Heart right ventricle (tissue), 16 donors: ENCODE results near the gene ZNF408. TPM values are rescaled to one million over a fixed set of nuclear protein-coding genes. Genes with fewer than 3 reads are reported as not detected.

Experiments
- ATAC-seq, 8 donors: fragments of 200-7000 bp; cut with Tn5 transposase; one replicate each; pipeline ENCODE4 v1.9.1; 2020; ENCODE audit warnings: mild to moderate bottlenecking in 8 of 8, moderate library complexity in 8 of 8, moderate number of reproducible peaks in 1 of 8
- DNase-seq, 2 donors: peaks; one replicate each; pipeline ENCODE4 v3.0.0-alpha.2; 2020
- H3K27ac ChIP-seq, 10 donors: fragments of 200-600 bp; sonication (generic) in 2 of 10; one replicate each; pipeline versions ENCODE4 v1.5.0 to v1.8.0; 2020 to 2022; ENCODE audit warnings: mild to moderate bottlenecking in 3 of 10
- H3K27me3 ChIP-seq, 7 donors: fragments of 200-600 bp; one replicate each; pipeline ENCODE4 v1.8.0; 2021 to 2022; ENCODE audit warnings: mild to moderate bottlenecking in 2 of 7
- H3K36me3 ChIP-seq, 9 donors: fragments of 200-600 bp; sonication (generic) in 1 of 9; one replicate each; pipeline versions ENCODE4 v1.5.0 to v1.8.0; 2020 to 2022; ENCODE audit warnings: mild to moderate bottlenecking in 2 of 9
- H3K4me1 ChIP-seq, 9 donors: fragments of 200-600 bp; sonication (generic) in 1 of 9; one replicate each; pipeline versions ENCODE4 v1.5.0 to v1.8.0; 2020 to 2022; ENCODE audit warnings: mild to moderate bottlenecking in 4 of 9
- H3K4me3 ChIP-seq, 10 donors: fragments of 200-600 bp; sonication (generic) in 2 of 10; one replicate each; pipeline versions ENCODE4 v1.5.0 to v1.8.0; 2020 to 2022; ENCODE audit warnings: mild to moderate bottlenecking in 7 of 10, moderate library complexity in 2 of 10
- H3K9me3 ChIP-seq, 11 donors: fragments of 200-600 bp in 10 of 11; sonication (generic) in 2 of 11; one replicate each; pipeline versions ENCODE4 v1.5.0 to v1.8.0; 2013 to 2022; ENCODE audit warnings: mild to moderate bottlenecking in 2 of 11, control low read depth in 1 of 11, moderate library complexity in 1 of 11
- CTCF ChIP-seq, 9 donors: fragments of 200-600 bp; sonication (generic) in 2 of 9; IDR thresholded peaks; one replicate each; pipeline versions ENCODE4 v1.5.0 to v1.8.0; 2021 to 2022; ENCODE audit warnings: antibody characterized with exemption in 9 of 9, mild to moderate bottlenecking in 5 of 9, moderate library complexity in 1 of 9
- WGBS, 2 donors: extraction: QIAGEN DNeasy Blood & Tissue Kit; methylation state at CpG; one replicate each; pipeline ENCODE4 v1.1.7; 2013; ENCODE audit warnings: inconsistent platforms in 1 of 2; 5-methylcytosine and 5-hydroxymethylcytosine counted together
- intact Hi-C, 10 donors: fragments of 100-400 bp; cut with DNase I; formaldehyde crosslinking; loops; one replicate each; pipeline versions ENCODE4 v1.11.1 to v1.14.2; 2022
- polyA plus RNA-seq, 2 donors: library from polyadenylated mRNA; stranded (reverse); fragments of 200-250 nt; gene quantifications; one replicate each; pipeline ENCODE4 v1.2.3, GENCODE V29; 2013
- total RNA-seq, 10 donors: library from RNA; stranded (reverse); fragmentation: NEBNext Ultra II Directional in 3 of 10; extraction: Animal tissue kit (Norgen Biotek cat#: 25700) in 3 of 10; gene quantifications; one replicate each; pipeline versions ENCODE4 v1.2.1 to v1.2.4, GENCODE V29; 2021 to 2023
- donor health status: Arrhythmogenic right ventricular cardiomyopathy.
- donor health status: ischemic (EF 13 %, LVEDD 7.1; RV severe dilation, severe dysfunction).
- donor health status: healthy with polysubstance abuse.
- donor health status: DM: no; HTN: yes; CAD: no.
- donor health status: DM: no; HTN: no; CAD: no.
- donor health status: ischemic (EF 25% LVEDD 6.9; RV normal size, moderate dysfunction).
- donor health status: ischemic (EF 25% LVEDD 5.7; RV mildly dilated, moderate dysfunction).
- donor health status: healthy.
- donor health status: DM: yes; HTN: yes; CAD: no.
- donor health status: Ischemic cardiomyopathy.
- donor health status: ischemic (EF 35%, LVEDD 5.7; RV mildly dilated, moderate dysfunction).
- donor health status: nonischemic (EF 11% LVEDD 7.7; RV severe dilation, severe dysfunction).
- donor health status: DM: yes; HTN: yes; CAD: no.
- donor health status: PGD.
- donor health status: ischemic (EF 29% LVEDD 5.4; RV normal size, mild dysfunction).
- donor health status: nonischemic (EF 23%, LVEDD 6.1; RV moderate dilation, normal function).

ZNF408 gene
- total and polyA plus RNA-seq, 12 donors = 5.0 to 8.9 (median 6.7) TPM

- no peak for ATAC-seq
- 91 to 94% methylated on average over 11 of the region's 11 CpGs for WGBS, 2 donors
- intact Hi-C loops = no loop called here
Observed at GRCh38 chr11:46737699-46738098, 36.9 kb downstream of the ZNF408 start.

GRCh38 chr11:46738887-46739286, 38.1 kb downstream of the ZNF408 start:
- intact Hi-C loops = no loop called here
- Histone ChIP-seq H3K9me3 (no peaks in the 10 kb centered on the region), H3K27me3 (no peaks in the 10 kb centered on the region), H3K36me3 (peaks cover 0 to 34% (median 13%) of the 10 kb centered on the region in 9 donors), H3K4me3 (no peak overlapping the region), H3K4me1 (peaks cover 0 to 5% (median 0%) of the 10 kb centered on the region in 9 donors), H3K27ac (no peak overlapping the region)
- 55 to 57% methylated on average over 6 of the region's 6 CpGs for WGBS, 2 donors
- DNase-seq (no peak), ATAC-seq (peak in 1 of 8 donors; percentile 47)
- TF ChIP-seq CTCF (IDR thresholded peaks at IDR 0.05) = no peak

More at GRCh38 chr11:46737699-46738098, 36.9 kb downstream of the ZNF408 start:
- H3K4me1 ChIP-seq = peaks cover 0 to 5% (median 0%) of the 10 kb centered on the region in 9 donors
- no peak overlapping the region for H3K4me3 ChIP-seq
- H3K36me3 ChIP-seq = peaks cover 0 to 22% (median 1%) of the 10 kb centered on the region in 9 donors
- no peak for TF ChIP-seq CTCF (IDR thresholded peaks at IDR 0.05)
- no peak for DNase-seq
- no peaks in the 10 kb centered on the region for H3K9me3 ChIP-seq
- H3K27me3 ChIP-seq = no peaks in the 10 kb centered on the region
- H3K27ac ChIP-seq = no peak overlapping the region

GRCh38 chr11:46741600-46742484, 41.0 kb downstream of the ZNF408 start:
- Histone ChIP-seq H3K27ac (peak overlapping the region in 4 of 10 donors; percentile 15 to 32 (median 28)), H3K9me3 (no peaks in the 10 kb centered on the region), H3K4me1 (peaks cover 0 to 5% (median 0%) of the 10 kb centered on the region in 9 donors), H3K27me3 (no peaks in the 10 kb centered on the region), H3K4me3 (no peak overlapping the region), H3K36me3 (peaks cover 0 to 63% (median 34%) of the 10 kb centered on the region in 9 donors)
- DNase-seq (no peak), ATAC-seq (peak in 3 of 8 donors; percentile 18 to 59 (median 33))
- TF ChIP-seq CTCF (IDR thresholded peaks at IDR 0.05) = no peak
- 69 to 74% methylated on average over 12 of the region's 12 CpGs for WGBS, 2 donors
- intact Hi-C loops = no loop called here

GRCh38 chr11:46743043-46743442, 42.2 kb downstream of the ZNF408 start:
- H3K27ac ChIP-seq = peak overlapping the region in 3 of 10 donors; percentile 4 to 32 (median 15)
- H3K4me3 ChIP-seq = no peak overlapping the region
- no peak for ATAC-seq
- no peak for DNase-seq
- peaks cover 0 to 5% (median 0%) of the 10 kb centered on the region in 9 donors for H3K4me1 ChIP-seq
- no peaks in the 10 kb centered on the region for H3K9me3 ChIP-seq
- intact Hi-C loops = no loop called here
- H3K27me3 ChIP-seq = no peaks in the 10 kb centered on the region
- H3K36me3 ChIP-seq = peaks cover 0 to 75% (median 46%) of the 10 kb centered on the region in 9 donors
- WGBS, 2 donors = 93 to 95% methylated on average over 2 of the region's 2 CpGs
- no peak for TF ChIP-seq CTCF (IDR thresholded peaks at IDR 0.05)
